ENCODE measurements around the gene MYADML2. TPM values are rescaled to one million over a fixed set of nuclear protein-coding genes. Genes with fewer than 3 reads are reported as not detected.
"Not testable (repeated sequence)": the region's sequence is repeated elsewhere in the genome, so short reads cannot be mapped to it uniquely, and the experiment has no call there.

Gene MYADML2
- total and polyA plus RNA-seq, 5 donors = 0.51 to 1.9 (median 1.3) TPM; not detected in 1

- H3K27ac ChIP-seq (ENCODE audit: low read length) = no peak overlapping the region
- DNase-seq = peak in 1 of 3 donors; percentile 26
- H3K9me3 ChIP-seq (ENCODE audit: control insufficient read depth, low read length) = no peaks in the 10 kb centered on the region
- H3K4me1 ChIP-seq (ENCODE audit: control insufficient read depth, insufficient read depth, low read length) = no peaks in the 10 kb centered on the region
- no peaks in the 10 kb centered on the region for H3K27me3 ChIP-seq (ENCODE audit: control insufficient read depth, insufficient read depth)
- H3K4me3 ChIP-seq (ENCODE audit: low read length) = no peak overlapping the region
- 76% methylated on average over 45 of the region's 45 CpGs for WGBS
- intact Hi-C loops (cut with DNase I) = loop anchor here in 1 of 4 donors (5.0 kb wide), 1 partner anchor 65 kb away; the partner anchor contains the start of genes CENPX and LRRC45
- no peak for ATAC-seq
These were observed 9.9 kb upstream of the MYADML2 start for GRCh38 chr17:81956607-81957589.

- peak in 1 of 3 donors; percentile 41 for DNase-seq
- no peaks in the 10 kb centered on the region for H3K4me1 ChIP-seq (ENCODE audit: control insufficient read depth, insufficient read depth, low read length)
- intact Hi-C loops (cut with DNase I) = loop anchor here in 1 of 4 donors (5.0 kb wide), 1 partner anchor 66 kb away; the partner anchor contains the start of genes CENPX and LRRC45
- H3K27me3 ChIP-seq (ENCODE audit: control insufficient read depth, insufficient read depth) = no peaks in the 10 kb centered on the region
- no peak for ATAC-seq
- H3K9me3 ChIP-seq (ENCODE audit: control insufficient read depth, low read length) = no peaks in the 10 kb centered on the region
- no peak overlapping the region for H3K4me3 ChIP-seq (ENCODE audit: low read length)
- no peak overlapping the region for H3K27ac ChIP-seq (ENCODE audit: low read length)
- WGBS = 84% methylated on average over 13 of the region's 13 CpGs
These were observed 8.9 kb upstream of the MYADML2 start for GRCh38 chr17:81955756-81956544.

GRCh38 chr17:81955058-81955681, 8.1 kb upstream of the MYADML2 start:
- no peak overlapping the region for H3K27ac ChIP-seq (ENCODE audit: low read length)
- no peaks in the 10 kb centered on the region for H3K27me3 ChIP-seq (ENCODE audit: control insufficient read depth, insufficient read depth)
- no peak for DNase-seq
- WGBS = 89% methylated on average over 26 of the region's 26 CpGs
- H3K4me3 ChIP-seq (ENCODE audit: low read length) = no peak overlapping the region
- ATAC-seq = no peak
- no peaks in the 10 kb centered on the region for H3K9me3 ChIP-seq (ENCODE audit: control insufficient read depth, low read length)
- intact Hi-C loops (cut with DNase I) = loop anchor here in 1 of 4 donors (5.0 kb wide), 1 partner anchor 67 kb away; the partner anchor contains the start of genes CENPX and LRRC45
- no peaks in the 10 kb centered on the region for H3K4me1 ChIP-seq (ENCODE audit: control insufficient read depth, insufficient read depth, low read length)

GRCh38 chr17:81954131-81955057, 7.4 kb upstream of the MYADML2 start:
- WGBS = 74% methylated on average over 19 of the region's 19 CpGs

GRCh38 chr17:81953443-81953842, 6.4 kb upstream of the MYADML2 start:
- 62% methylated on average over 5 of the region's 5 CpGs for WGBS
- not testable (repeated sequence) for H3K27me3 ChIP-seq (ENCODE audit: control insufficient read depth, insufficient read depth)

More at GRCh38 chr17:81954131-81955057, 7.4 kb upstream of the MYADML2 start:
- Histone ChIP-seq H3K4me1 (ENCODE audit: control insufficient read depth, insufficient read depth, low read length) (no peaks in the 10 kb centered on the region), H3K9me3 (ENCODE audit: control insufficient read depth, low read length) (no peaks in the 10 kb centered on the region), H3K4me3 (ENCODE audit: low read length) (no peak overlapping the region), H3K27me3 (ENCODE audit: control insufficient read depth, insufficient read depth) (no peaks in the 10 kb centered on the region), H3K27ac (ENCODE audit: low read length) (no peak overlapping the region)
- no peak for DNase-seq
- no peak for ATAC-seq
- intact Hi-C loops (cut with DNase I) = loop anchor here in 1 of 4 donors (5.0 kb wide), 1 partner anchor 68 kb away; the partner anchor contains the start of genes CENPX and LRRC45

GRCh38 chr17:81952792-81953228, 5.8 kb upstream of the MYADML2 start:
- Histone ChIP-seq H3K4me3 (ENCODE audit: low read length) (no peak overlapping the region), H3K27me3 (ENCODE audit: control insufficient read depth, insufficient read depth) (no peaks in the 10 kb centered on the region), H3K27ac (ENCODE audit: low read length) (no peak overlapping the region), H3K4me1 (ENCODE audit: control insufficient read depth, insufficient read depth, low read length) (no peaks in the 10 kb centered on the region), H3K9me3 (ENCODE audit: control insufficient read depth, low read length) (no peaks in the 10 kb centered on the region)
- DNase-seq (peak in 1 of 3 donors; percentile 19), ATAC-seq (peak in 1 of 2 donors; percentile 32)
- intact Hi-C loops (cut with DNase I) = no loop called here
- WGBS = 64% methylated on average over 16 of the region's 16 CpGs

More at GRCh38 chr17:81953443-81953842, 6.4 kb upstream of the MYADML2 start:
- DNase-seq; H3K4me3 ChIP-seq (ENCODE audit: low read length); H3K9me3 ChIP-seq (ENCODE audit: control insufficient read depth, low read length); H3K27ac ChIP-seq (ENCODE audit: low read length); H3K4me1 ChIP-seq (ENCODE audit: control insufficient read depth, insufficient read depth, low read length); intact Hi-C loops (cut with DNase I); ATAC-seq: not testable (repeated sequence)

GRCh38 chr17:81951785-81952684, 5.0 kb upstream of the MYADML2 start:
- no peaks in the 10 kb centered on the region for H3K9me3 ChIP-seq (ENCODE audit: control insufficient read depth, low read length)
- H3K4me3 ChIP-seq (ENCODE audit: low read length) = no peak overlapping the region
- intact Hi-C loops (cut with DNase I) = no loop called here
- DNase-seq (no peak), ATAC-seq (no peak)
- H3K27ac ChIP-seq (ENCODE audit: low read length) = no peak overlapping the region
- 55% methylated on average over 13 of the region's 13 CpGs for WGBS
- H3K27me3 ChIP-seq (ENCODE audit: control insufficient read depth, insufficient read depth) = no peaks in the 10 kb centered on the region
- H3K4me1 ChIP-seq (ENCODE audit: control insufficient read depth, insufficient read depth, low read length) = no peaks in the 10 kb centered on the region

- 88% methylated on average over 15 of the region's 15 CpGs for WGBS
- Histone ChIP-seq H3K4me1 (ENCODE audit: control insufficient read depth, insufficient read depth, low read length) (no peaks in the 10 kb centered on the region), H3K4me3 (ENCODE audit: low read length) (no peak overlapping the region), H3K27me3 (ENCODE audit: control insufficient read depth, insufficient read depth) (no peaks in the 10 kb centered on the region), H3K27ac (ENCODE audit: low read length) (no peak overlapping the region), H3K9me3 (ENCODE audit: control insufficient read depth, low read length) (no peaks in the 10 kb centered on the region)
- intact Hi-C loops (cut with DNase I) = no loop called here
- DNase-seq (peak in 1 of 3 donors; percentile 29), ATAC-seq (no peak)
These were observed 3.5 kb upstream of the MYADML2 start for GRCh38 chr17:81950501-81950900.

Data from right cardiac atrium (tissue), 5 donors.